ENCODE results near the gene ERFE.

DNA sequence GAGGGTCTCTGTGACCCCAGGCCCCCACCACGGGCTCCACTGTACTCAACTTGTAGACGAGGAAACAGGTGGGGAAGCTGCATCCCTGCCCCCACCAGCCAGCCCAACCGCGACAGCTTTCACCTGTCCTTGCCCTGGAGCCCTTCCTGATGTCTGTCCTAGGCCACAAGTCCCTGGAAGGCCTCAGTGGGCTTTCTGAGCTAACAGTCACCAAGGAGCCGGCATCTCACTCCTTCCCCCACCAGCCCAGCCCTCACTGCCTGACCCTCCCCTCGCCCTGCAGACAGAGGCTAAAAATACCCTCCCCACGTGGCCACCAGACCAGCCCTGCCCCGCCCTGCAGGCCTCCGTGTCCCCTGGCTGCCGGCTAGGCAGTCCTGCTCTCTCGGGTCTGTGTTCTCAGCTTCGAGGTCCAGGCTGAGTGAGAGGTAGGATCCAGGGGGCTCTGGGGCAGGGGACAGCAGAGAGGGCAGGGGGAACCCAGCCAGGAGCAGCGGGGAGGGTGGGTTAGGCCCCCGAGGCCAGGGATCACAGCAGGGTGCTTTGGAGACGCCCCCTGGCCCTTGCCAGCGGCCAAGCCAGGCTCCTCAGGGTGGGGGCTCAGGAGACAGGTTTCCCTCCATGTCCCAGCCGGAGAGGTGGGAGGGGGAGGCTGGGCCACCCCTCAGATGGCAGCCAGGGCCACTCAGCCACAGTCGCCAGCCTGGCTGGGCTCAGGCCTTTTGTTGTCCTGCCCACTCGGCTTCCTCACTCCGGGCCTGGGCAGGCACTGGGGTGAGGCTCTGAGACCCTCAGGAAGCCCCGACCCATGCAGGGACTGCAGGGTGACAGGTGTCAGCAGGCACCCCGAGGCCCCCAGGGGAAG, 20.2 kb upstream of the ERFE start, which contains the start of gene KLHL30:
- no peak for TF ChIP-seq FOS (IDR thresholded peaks at IDR 0.05; ENCODE audit: extremely low read depth, insufficient read length)
- TF ChIP-seq, protein P1, sequence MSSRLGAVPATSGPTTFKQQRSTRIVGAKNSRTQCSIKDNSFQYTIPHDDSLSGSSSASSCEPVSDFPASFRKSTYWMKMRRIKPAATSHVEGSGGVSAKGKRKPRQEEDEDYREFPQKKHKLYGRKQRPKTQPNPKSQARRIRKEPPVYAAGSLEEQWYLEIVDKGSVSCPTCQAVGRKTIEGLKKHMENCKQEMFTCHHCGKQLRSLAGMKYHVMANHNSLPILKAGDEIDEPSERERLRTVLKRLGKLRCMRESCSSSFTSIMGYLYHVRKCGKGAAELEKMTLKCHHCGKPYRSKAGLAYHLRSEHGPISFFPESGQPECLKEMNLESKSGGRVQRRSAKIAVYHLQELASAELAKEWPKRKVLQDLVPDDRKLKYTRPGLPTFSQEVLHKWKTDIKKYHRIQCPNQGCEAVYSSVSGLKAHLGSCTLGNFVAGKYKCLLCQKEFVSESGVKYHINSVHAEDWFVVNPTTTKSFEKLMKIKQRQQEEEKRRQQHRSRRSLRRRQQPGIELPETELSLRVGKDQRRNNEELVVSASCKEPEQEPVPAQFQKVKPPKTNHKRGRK (tag; IDR thresholded peaks at IDR 0.05), result no peak
- TF ChIP-seq, protein P2, sequence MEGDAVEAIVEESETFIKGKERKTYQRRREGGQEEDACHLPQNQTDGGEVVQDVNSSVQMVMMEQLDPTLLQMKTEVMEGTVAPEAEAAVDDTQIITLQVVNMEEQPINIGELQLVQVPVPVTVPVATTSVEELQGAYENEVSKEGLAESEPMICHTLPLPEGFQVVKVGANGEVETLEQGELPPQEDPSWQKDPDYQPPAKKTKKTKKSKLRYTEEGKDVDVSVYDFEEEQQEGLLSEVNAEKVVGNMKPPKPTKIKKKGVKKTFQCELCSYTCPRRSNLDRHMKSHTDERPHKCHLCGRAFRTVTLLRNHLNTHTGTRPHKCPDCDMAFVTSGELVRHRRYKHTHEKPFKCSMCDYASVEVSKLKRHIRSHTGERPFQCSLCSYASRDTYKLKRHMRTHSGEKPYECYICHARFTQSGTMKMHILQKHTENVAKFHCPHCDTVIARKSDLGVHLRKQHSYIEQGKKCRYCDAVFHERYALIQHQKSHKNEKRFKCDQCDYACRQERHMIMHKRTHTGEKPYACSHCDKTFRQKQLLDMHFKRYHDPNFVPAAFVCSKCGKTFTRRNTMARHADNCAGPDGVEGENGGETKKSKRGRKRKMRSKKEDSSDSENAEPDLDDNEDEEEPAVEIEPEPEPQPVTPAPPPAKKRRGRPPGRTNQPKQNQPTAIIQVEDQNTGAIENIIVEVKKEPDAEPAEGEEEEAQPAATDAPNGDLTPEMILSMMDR (IDR thresholded peaks at IDR 0.05 in 2 of 3, conservative IDR thresholded peaks at IDR 0.05 in 1 of 3; ENCODE audit: insufficient read depth in 2 of 3, low read depth in 1 of 3, low read length in 3 of 3), result no peak
- TF ChIP-seq POLR2A (conservative IDR thresholded peaks at IDR 0.05), result no peak

Measured in K562 (cell line).